ENCODE measurements around the gene MAPT.

DNA sequence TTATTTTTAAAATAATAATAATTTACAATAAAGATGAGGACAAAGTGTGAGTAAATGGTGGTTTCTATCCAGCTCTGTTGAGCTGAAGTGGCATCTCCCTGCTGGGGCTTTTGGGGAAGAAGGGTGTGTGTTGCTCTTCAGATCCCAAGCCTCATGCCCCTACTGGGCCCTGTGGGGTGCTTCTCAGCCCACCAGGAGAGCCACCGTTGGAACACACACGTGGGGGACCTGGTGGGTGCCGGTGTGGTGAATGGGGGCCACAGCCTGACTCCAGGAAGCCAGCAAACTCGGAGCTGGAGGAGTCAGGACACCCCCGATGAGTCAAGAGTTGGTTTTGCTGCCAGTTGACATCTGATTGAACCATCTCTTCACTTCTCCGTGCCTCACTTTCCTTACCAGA lies 66.9 kb downstream of the MAPT start:
- TF ChIP-seq POLR2A (IDR thresholded peaks at IDR 0.05), result no peak
- TF ChIP-seq, protein P1, sequence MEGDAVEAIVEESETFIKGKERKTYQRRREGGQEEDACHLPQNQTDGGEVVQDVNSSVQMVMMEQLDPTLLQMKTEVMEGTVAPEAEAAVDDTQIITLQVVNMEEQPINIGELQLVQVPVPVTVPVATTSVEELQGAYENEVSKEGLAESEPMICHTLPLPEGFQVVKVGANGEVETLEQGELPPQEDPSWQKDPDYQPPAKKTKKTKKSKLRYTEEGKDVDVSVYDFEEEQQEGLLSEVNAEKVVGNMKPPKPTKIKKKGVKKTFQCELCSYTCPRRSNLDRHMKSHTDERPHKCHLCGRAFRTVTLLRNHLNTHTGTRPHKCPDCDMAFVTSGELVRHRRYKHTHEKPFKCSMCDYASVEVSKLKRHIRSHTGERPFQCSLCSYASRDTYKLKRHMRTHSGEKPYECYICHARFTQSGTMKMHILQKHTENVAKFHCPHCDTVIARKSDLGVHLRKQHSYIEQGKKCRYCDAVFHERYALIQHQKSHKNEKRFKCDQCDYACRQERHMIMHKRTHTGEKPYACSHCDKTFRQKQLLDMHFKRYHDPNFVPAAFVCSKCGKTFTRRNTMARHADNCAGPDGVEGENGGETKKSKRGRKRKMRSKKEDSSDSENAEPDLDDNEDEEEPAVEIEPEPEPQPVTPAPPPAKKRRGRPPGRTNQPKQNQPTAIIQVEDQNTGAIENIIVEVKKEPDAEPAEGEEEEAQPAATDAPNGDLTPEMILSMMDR (IDR thresholded peaks at IDR 0.05), result no peak

All from testis (tissue), 2 donors.